HepG2 (cell line): ENCODE results near the gene DNAAF3. TPM values are rescaled to one million over a fixed set of nuclear protein-coding genes. Genes with fewer than 3 reads are reported as not detected.

ENCODE experiments used
- ATAC-seq: fragments of 200-7000 bp; cut with Tn5 transposase; 3 replicates; pipeline ENCODE4 v1.9.1; 2020; ENCODE audit warnings: mild to moderate bottlenecking, moderate library complexity
- BruUV-seq: library from RNA; stranded (reverse); fragments of 400-500 nt; replicated peaks from 2 replicates; lab custom pipeline; 2021; lab: Mats Ljungman, UMichigan
- CTCF ChIA-PET: fragments of 300-600 bp; formaldehyde crosslinking; extraction: SDS; loops from one replicate; lab custom pipeline; 2021; ENCODE audit warnings: low total read pairs, inconsistent platforms, low intra/inter-chr PET ratio; lab: Yijun Ruan, JAX
- POLR2A ChIA-PET: fragments of 350-600 bp; sonication (Branson Sonifier 250); formaldehyde crosslinking; loops from one replicate; lab custom pipeline; 2020; ENCODE audit warnings: antibody characterized with exemption, inconsistent platforms; lab: Yijun Ruan, JAX
- DNase-seq: peaks from one replicate; pipeline ENCODE4 v3.0.0-alpha.2; 2015; ENCODE audit warnings: low spot score
- FAIRE-seq: peaks from 3 replicates; lab custom pipeline; 2011; peaks lifted over from hg19 to GRCh38; lab: Jason Lieb, UNC
- H2AFZ ChIP-seq: one replicate; pipeline ENCODE4 v1.6.1; 2011; ENCODE audit warnings: low read length, inconsistent platforms
- H3K27ac ChIP-seq: fragments of 300-600 bp; 3 replicates; pipeline ENCODE4 v1.8.0; 2011; ENCODE audit warnings: mixed run types, mild to moderate bottlenecking, mixed read lengths, low read length, inconsistent platforms; ENCODE audit not compliant: insufficient read depth; ENCODE audit errors: extremely low read length
- H3K27me3 ChIP-seq, 2 experiments: fragments of 200-600 bp in 1 of 2; 2 replicates in 1 of 2; 3 replicates in 1 of 2; pipeline versions ENCODE4 v1.6.0 to v1.8.0; 2011; ENCODE audit warnings: low read length in 2 of 2, mild to moderate bottlenecking in 2 of 2, moderate library complexity in 2 of 2, inconsistent platforms in 1 of 2; ENCODE audit not compliant: insufficient read depth in 2 of 2, control insufficient read depth in 1 of 2
- H3K36me3 ChIP-seq, 2 experiments: fragments of 200-600 bp in 1 of 2; replicated peaks in 1 of 2; 2 replicates in 1 of 2; 3 replicates in 1 of 2; pipeline versions ENCODE4 v1.5.1 to v1.8.0; 2011; ENCODE audit warnings: low read length in 2 of 2, inconsistent platforms in 1 of 2; ENCODE audit not compliant: insufficient read depth in 2 of 2, control insufficient read depth in 1 of 2
- H3K4me1 ChIP-seq: 2 replicates; pipeline ENCODE4 v1.5.1; 2012; ENCODE audit warnings: low read length, inconsistent platforms; ENCODE audit not compliant: insufficient read depth
- H3K4me2 ChIP-seq: 2 replicates; pipeline ENCODE4 v1.6.0; 2011; ENCODE audit warnings: low read depth, low read length, inconsistent platforms
- H3K4me3 ChIP-seq, 3 experiments: fragments of 200-600 bp in 1 of 3; sonication (generic), shearing (Covaris generic) in 1 of 3; replicated peaks in 1 of 3; 2 replicates each; pipeline ENCODE4 v1.5.1; 2011 to 2016; ENCODE audit warnings: low read length in 3 of 3, inconsistent platforms in 2 of 3, low read depth in 2 of 3, mild to moderate bottlenecking in 2 of 3, control low read depth in 1 of 3, mixed read lengths in 1 of 3; ENCODE audit not compliant: insufficient read depth in 1 of 3
- H3K79me2 ChIP-seq: one replicate; pipeline ENCODE4 v1.6.1; 2011; ENCODE audit warnings: low read length, inconsistent platforms; ENCODE audit not compliant: insufficient read depth
- H3K9ac ChIP-seq: 2 replicates; pipeline ENCODE4 v1.6.0; 2011; ENCODE audit warnings: mild to moderate bottlenecking, low read depth, low read length, inconsistent platforms; ENCODE audit not compliant: insufficient read depth
- H3K9me3 ChIP-seq: 2 replicates; pipeline ENCODE4 v1.5.1; 2012; ENCODE audit warnings: mild to moderate bottlenecking, low read length
- H4K20me1 ChIP-seq: 2 replicates; pipeline ENCODE4 v1.6.0; 2011; ENCODE audit warnings: inconsistent platforms, mild to moderate bottlenecking, low read length, moderate library complexity; ENCODE audit not compliant: insufficient read depth
- ARID4A ChIP-seq: sonication (generic); formaldehyde crosslinking; IDR thresholded peaks from 2 replicates; pipeline ENCODE4 v1.5.0; 2020; ENCODE audit warnings: mild to moderate bottlenecking, missing genetic modification reagents, borderline replicate concordance
- MTF2 ChIP-seq: sonication (generic); formaldehyde crosslinking; IDR thresholded peaks from 2 replicates; pipeline ENCODE4 v1.5.0; 2020; ENCODE audit warnings: missing genetic modification reagents, borderline replicate concordance
- NR2F2 ChIP-seq: IDR thresholded peaks from 2 replicates; pipeline ENCODE4 v1.6.1; 2012; ENCODE audit warnings: low read depth, inconsistent platforms, borderline replicate concordance
- NR2F6 ChIP-seq, 2 experiments: IDR thresholded peaks; 2 replicates each; pipeline ENCODE4 v1.6.1; 2016; ENCODE audit warnings: antibody characterized with exemption in 1 of 2, mild to moderate bottlenecking in 1 of 2
- RAD21 ChIP-seq: fragments of 450-650 bp; formaldehyde crosslinking; IDR thresholded peaks from 2 replicates; pipeline ENCODE4 v1.5.0; 2020; ENCODE audit warnings: mild to moderate bottlenecking
- STAG1 ChIP-seq: sonication (generic); formaldehyde crosslinking; IDR thresholded peaks from 2 replicates; pipeline ENCODE4 v1.4.0; 2020; ENCODE audit warnings: missing genetic modification reagents
- ZNF503 ChIP-seq: sonication (generic); formaldehyde crosslinking; IDR thresholded peaks from 2 replicates; pipeline ENCODE4 v1.4.0; 2020; ENCODE audit warnings: missing genetic modification reagents
- WGBS: methylation state at CpG from one replicate; pipeline ENCODE4 v1.1.6; 2017; ENCODE audit warnings: low lambda C conversion rate; 5-methylcytosine and 5-hydroxymethylcytosine counted together
- in situ Hi-C: cut with HindIII; loops from 2 replicates; pipeline ENCODE4 v1.10.0; 2017; ENCODE audit warnings: low pct_unique_long_range_greater_than_20kb; ENCODE audit not compliant: extremely low pct_ligation_motif_present
- intact Hi-C: fragments of 100-400 bp; cut with micrococcal nuclease; formaldehyde crosslinking; loops from one replicate; pipeline ENCODE4 v1.10.0; 2022; ENCODE audit not compliant: unreplicated experiment
- polyA plus RNA-seq, 8 experiments: library from polyadenylated mRNA; depleted of rRNA in 3 of 8; stranded (reverse) in 7 of 8; unstranded in 1 of 8; fragments of >200 nt; fragmentation: Illumina TruSeq in 4 of 8; extraction: Trizol in 4 of 8; gene quantifications; 2 replicates each; pipeline versions ENCODE4 v1.2.1 to v1.2.3, GENCODE V29; 2011 to 2016; ENCODE audit warnings: low read depth in 4 of 8, missing spikeins in 1 of 8, mixed read lengths in 1 of 8; ENCODE audit not compliant: insufficient read depth in 1 of 8
- total RNA-seq, 5 experiments: library from RNA; depleted of rRNA; stranded (reverse); fragments of >200 nt; fragmentation: Illumina TruSeq; extraction: Trizol; gene quantifications; 2 replicates each; pipeline ENCODE4 v1.2.3, GENCODE V29; 2016; ENCODE audit warnings: low read depth in 1 of 5
- TF ChIP-seq, protein P1 (sequence below): sonication (generic); formaldehyde crosslinking; IDR thresholded peaks from 2 replicates; pipeline ENCODE4 v1.5.0; 2020; ENCODE audit warnings: mild to moderate bottlenecking, missing genetic modification reagents, moderate library complexity

DNAAF3 gene
- total and polyA plus RNA-seq, 2 of the 13 experiments (the other 11 are each of a cell fraction or from before 2014, with no cell fraction given), result 0.30 to 0.40 TPM

GRCh38 chr19:55132453-55133129 is 33.8 kb downstream of the DNAAF3 start:
- TF ChIP-seq NR2F2, result no peak
- TF ChIP-seq RAD21 (CRISPR knock-in tag), result peak; percentile 35; the same call in 1 of the 2 replicates
- TF ChIP-seq, protein P1, sequence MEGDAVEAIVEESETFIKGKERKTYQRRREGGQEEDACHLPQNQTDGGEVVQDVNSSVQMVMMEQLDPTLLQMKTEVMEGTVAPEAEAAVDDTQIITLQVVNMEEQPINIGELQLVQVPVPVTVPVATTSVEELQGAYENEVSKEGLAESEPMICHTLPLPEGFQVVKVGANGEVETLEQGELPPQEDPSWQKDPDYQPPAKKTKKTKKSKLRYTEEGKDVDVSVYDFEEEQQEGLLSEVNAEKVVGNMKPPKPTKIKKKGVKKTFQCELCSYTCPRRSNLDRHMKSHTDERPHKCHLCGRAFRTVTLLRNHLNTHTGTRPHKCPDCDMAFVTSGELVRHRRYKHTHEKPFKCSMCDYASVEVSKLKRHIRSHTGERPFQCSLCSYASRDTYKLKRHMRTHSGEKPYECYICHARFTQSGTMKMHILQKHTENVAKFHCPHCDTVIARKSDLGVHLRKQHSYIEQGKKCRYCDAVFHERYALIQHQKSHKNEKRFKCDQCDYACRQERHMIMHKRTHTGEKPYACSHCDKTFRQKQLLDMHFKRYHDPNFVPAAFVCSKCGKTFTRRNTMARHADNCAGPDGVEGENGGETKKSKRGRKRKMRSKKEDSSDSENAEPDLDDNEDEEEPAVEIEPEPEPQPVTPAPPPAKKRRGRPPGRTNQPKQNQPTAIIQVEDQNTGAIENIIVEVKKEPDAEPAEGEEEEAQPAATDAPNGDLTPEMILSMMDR, result peak; percentile 73
- TF ChIP-seq MTF2 (CRISPR knock-in tag), result 0 out of 2 replicates have a peak, but pooled peaks have one; percentile 30
- TF ChIP-seq STAG1 (CRISPR knock-in tag), result peak; percentile 69
- no peak for TF ChIP-seq NR2F6 (IDR thresholded peaks at IDR 0.05)
- no peak for TF ChIP-seq NR2F6 (CRISPR knock-in tag; IDR thresholded peaks at IDR 0.05)
- 0 out of 2 replicates have a peak, but pooled peaks have one; percentile 17 for TF ChIP-seq ARID4A (CRISPR knock-in tag)
- no peak for TF ChIP-seq ZNF503 (CRISPR knock-in tag)
- Histone ChIP-seq H4K20me1 (no peaks in the 10 kb centered on the region), H3K4me3 (peak overlapping the region in 2 of 3 experiments; percentile 28 to 46; a peak in 3 of 6 replicates), H3K36me3 (no peaks in the 10 kb centered on the region), H3K27me3 (peaks cover 0 to 26% of the 10 kb centered on the region in 2 experiments; a peak in 1 of 5 replicates), H3K79me2 (no peaks in the 10 kb centered on the region), H3K4me1 (no peaks in the 10 kb centered on the region), H3K27ac (no peak overlapping the region), H3K4me2 (peak overlapping the region; percentile 65), H2AFZ (no peak overlapping the region), H3K9me3 (no peaks in the 10 kb centered on the region), H3K9ac (no peak overlapping the region)
- FAIRE-seq (peak; percentile 30), ATAC-seq (peak; percentile 91), DNase-seq (no peak)
- no TSS peak for BruUV-seq
- CTCF ChIA-PET, result interaction anchor here (1.2 to 1.6 kb wide), 3 partner anchors 34 to 251 kb away, joined by 3 to 9 read pairs (median 4); no protein-coding TSS in a partner anchor
- intact Hi-C loops, result loop anchor here (1.0 to 5.0 kb wide), 2 partner anchors 44 to 250 kb away; no protein-coding TSS in a partner anchor
- 18% methylated on average over 9 of the region's 14 CpGs for WGBS
- POLR2A ChIA-PET, result no interaction called here
- in situ Hi-C loops, result no loop called here
